Fibroblast of skin of left biceps (primary cell): ENCODE measurements around the gene SDK2.

Source experiments
- DNase-seq, 2 experiments: peaks; one replicate each; pipeline ENCODE4 v3.0.0-alpha.2; 2013; ENCODE audit warnings: low read depth in 2 of 2

SDK2 gene

DNA sequence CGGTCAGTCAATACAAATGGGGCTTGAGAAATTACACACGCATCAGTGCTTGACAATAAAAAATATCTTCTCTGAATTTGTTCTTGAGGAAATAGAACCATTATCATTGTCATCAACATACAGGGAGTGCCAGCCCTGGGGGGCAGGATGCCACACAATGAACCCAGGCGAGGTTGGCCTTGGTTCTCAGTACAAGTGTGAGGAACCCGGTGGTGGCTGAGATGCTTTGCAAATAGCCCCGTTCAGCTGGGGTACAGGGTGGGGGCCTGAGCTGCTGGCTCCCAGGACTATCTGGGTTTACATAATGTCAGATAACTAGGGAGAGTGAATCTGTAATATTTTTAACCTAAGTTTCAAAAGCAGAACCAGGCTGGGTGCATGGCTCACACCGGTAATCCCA, 219.7 kb downstream of the SDK2 start:
- no peak for DNase-seq

DNA sequence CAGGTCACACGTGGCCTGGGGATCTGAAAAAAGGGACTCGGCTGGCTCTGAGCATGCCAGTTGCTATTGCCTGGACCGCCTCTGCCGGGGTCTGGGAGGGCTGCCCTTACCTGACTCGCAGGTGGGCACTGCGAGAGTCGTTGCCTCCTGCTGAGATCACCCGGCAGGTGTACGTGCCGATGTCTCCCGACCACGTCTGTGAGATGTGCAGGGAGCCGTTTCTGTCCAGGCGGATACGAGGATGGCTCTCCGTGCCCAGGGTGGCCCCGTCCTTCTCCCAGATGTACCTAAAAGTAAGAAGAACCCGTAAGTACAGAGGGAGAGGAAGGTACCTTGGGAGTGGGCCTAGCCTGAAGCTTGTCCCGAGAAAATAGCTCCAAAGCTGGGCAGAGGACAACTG, 220.4 kb downstream of the SDK2 start:
- no peak for DNase-seq

- no peak for DNase-seq
These were observed 221.0 kb downstream of the SDK2 start for GRCh38 chr17:73423159-73423715.

- no peak for DNase-seq
These were observed 222.1 kb downstream of the SDK2 start for GRCh38 chr17:73422121-73422520.

DNA sequence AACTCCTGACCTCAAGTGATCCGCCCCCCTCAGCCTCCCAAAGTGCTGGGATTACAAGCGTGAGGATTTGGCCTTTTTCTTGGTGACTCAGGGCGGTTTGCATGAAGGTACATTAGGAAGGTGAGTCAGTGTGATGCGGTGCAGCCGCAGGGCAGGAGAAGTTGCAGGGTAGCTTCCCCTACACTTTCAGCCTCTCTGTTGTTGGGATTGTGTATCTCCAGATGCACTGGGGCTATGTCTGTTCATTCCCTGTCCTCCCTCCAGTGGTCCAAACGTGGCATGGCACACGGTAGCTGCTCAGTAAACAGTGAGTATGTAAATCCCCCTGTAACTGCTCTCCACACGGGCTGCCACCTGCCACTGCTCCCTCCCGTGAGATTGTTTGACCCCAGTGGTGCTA, 223.3 kb downstream of the SDK2 start:
- DNase-seq = no peak

DNA sequence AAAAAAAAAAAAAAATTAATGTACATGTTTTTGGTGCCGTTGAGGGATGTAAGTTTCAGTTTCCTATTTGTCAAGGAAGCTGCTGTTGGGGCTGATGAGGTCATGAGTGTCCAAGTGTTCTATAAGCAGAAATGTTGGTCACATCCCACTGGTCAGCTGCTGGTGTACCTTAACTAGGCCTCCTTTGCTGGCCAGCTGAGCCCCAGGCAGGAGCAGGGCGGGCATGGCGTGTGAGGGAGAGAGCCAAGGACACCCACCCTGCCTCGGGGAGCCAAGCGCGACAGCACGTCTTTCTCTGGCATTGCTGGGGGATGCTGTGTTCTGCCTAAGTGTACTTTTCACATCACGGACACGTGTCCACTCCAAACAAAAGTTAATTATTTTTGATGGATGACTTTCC, 224.4 kb downstream of the SDK2 start:
- no peak for DNase-seq

GRCh38 chr17:73419051-73419450, 225.2 kb downstream of the SDK2 start:
- DNase-seq = no peak

DNA sequence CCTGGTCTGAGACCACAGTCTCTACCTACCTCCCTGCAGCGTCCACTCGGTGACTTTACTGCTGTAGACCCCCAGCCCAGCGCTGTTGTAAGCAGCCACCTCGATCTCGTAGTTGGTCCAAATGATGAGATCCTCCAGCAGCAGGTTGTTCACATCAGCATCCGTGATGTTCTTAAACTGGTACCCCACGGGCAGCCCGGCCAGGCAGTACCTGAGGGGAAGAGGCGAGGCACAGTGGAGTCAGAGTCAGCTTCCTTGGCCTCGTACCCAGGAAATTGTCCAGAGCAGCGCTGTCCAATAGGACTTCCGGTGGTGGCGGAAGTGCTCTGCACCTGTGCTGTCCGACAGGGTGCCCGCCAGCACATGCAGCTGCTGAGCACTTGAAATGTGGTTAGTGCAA, 228.5 kb downstream of the SDK2 start:
- no peak for DNase-seq

DNA sequence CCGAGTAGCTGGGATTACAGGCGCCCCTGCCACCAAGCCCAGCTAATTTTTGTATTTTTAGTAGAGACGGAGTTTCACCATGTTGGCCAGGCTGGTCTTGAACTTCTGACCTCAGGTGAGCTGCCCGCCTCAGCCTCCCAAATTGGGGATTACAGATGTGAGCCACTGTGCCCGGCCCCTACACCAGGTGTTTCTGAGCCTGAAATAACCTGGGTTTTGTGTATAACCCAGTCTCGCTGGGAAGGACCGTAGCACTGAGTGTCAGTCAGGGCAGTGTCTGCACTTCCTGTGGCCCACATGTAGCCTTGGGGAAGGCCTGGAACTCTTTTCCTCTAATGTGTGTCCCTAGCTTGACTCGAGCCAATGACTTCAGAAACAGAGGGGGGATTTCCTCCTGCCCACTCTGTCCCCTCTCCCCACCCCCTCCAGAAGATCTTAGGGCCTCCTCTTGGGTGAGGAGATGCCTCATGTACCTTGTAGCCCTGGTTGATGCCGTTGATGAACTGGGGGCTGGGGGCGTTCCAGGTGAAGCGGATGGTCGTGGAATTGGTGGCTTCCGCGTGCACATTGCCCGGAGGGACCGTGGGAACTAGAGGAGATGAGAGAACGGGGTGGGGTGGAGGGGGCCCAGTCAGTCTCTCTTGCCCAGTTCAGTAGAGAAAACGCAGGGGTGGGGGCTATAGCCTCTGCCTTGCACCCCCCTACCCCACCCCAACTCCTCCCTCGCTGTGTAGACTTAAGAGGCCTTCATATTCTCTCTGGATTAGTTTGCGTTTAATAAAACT, 229.9 kb downstream of the SDK2 start:
- DNase-seq = no peak

GRCh38 chr17:73412914-73413313, 231.3 kb downstream of the SDK2 start:
- no peak for DNase-seq

GRCh38 chr17:73411313-73411747, 232.9 kb downstream of the SDK2 start:
- no peak for DNase-seq

GRCh38 chr17:73410586-73411312, 233.5 kb downstream of the SDK2 start:
- DNase-seq = no peak

DNA sequence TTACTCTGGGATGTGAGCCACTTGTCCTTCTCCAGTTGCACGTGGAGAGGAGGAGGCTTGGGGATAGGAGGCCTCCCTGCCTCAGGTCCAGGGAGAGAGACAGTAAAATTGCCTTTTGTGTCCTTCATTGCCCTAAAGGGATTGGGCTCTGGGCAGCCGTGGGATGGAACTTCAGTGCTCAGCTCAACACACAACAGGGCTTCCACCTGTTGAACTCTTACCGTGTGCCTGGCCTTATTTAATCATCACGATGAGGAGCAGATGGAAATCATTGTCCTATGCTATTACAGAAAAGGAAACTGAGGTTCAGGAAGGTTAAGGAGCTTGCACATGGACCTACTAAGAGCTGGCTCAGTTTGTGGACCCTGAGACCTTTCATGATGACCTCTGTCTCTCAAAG, 240.0 kb downstream of the SDK2 start:
- no peak for DNase-seq

- DNase-seq = no peak
These were observed 241.8 kb downstream of the SDK2 start for GRCh38 chr17:73402466-73402865.

DNA sequence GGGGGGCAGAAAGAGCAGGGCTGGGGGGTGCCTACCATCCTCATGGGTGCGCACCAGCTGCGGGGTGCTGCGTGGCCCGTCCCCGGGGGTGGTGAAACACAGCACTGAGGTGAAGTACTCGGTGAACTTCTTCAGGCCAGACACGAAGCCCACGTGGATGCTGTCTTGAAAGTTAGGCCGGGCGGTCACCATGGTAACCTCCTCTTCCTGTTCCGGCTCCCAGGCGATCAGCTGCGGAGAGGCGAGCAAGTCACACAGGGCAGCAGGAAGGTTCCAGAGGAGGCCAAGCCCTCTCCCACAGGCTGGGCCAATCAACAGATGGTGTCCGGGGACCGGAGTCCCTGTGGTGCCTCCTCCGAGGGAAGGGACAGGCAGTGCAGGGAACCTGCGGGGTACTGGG, 242.3 kb downstream of the SDK2 start:
- DNase-seq = no peak

DNA sequence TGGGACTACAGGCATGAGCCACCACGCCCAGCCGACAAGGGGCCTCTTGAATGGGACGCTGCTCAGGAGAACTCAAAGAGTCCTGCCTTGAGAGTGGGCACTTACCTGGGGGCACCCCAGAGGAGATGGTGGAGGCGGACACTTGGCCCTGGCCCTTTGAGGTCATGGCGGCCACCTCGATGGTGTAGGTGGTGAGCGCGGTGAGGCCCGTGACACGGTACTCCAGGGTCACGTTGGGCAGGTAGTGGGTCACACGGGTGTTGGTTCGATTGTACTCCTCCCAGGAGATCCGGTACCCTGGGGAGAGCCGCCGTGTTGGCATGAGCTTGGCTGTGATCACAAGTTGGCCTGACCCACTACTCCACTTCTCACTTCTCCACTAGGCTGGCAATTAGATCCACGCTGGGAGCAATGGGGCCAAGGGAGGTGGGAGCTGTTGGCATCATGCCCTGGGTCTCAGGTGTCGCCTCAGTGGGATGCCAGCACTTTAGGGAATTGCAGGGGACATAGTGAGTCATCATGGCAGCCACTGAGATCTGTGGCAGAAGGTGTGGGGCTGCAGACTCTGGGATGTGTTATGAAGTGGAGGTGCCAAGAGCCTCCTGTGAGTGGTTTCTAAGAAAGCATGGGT, 243.2 kb downstream of the SDK2 start:
- DNase-seq = no peak

- no peak for DNase-seq
These were observed 245.2 kb downstream of the SDK2 start for GRCh38 chr17:73399056-73399455.

- no peak for DNase-seq
These were observed 246.2 kb downstream of the SDK2 start for GRCh38 chr17:73397856-73398540.

GRCh38 chr17:73397278-73397826, 246.9 kb downstream of the SDK2 start:
- no peak for DNase-seq

DNA sequence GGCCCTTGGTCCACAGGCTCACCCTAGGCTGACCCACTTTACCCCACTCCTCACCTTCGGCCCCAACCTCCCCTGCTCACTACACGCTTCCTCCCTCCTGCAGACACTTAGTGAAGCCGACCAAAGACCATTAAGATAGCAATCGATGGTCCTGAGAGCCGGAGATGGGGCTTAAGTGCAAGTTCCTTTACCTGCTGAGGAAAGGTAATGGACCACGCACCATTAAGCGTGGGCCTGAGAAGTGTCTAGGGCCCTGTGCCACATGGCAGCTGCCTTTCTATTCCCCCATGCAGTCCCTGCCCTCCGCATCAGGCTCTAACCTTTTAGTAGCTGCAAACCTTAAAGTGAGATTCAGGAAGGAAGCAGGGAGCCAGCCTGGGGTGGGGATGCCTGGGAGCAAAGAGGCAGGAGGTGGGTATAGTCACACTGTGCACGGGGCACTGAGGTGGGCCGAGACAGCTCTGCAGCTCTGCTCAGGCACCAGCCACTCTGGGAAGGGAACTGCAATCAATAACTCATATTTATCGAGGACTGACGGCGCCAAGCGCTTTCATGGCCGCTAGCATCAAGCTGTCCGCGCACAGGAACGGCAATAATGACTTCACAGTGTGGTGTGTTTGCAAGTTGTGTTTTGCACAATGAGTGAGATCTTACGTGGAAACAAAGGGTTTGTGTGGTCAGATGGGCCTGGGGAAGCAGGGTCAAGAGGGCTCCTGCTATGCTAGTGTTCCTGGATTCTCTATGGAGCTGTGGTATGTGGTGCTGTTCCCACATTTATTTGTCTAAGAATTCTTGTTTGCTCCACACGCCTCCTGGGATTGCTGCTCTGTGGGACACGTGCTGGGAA, 247.6 kb downstream of the SDK2 start:
- no peak for DNase-seq
